HepG2 (cell line): ENCODE measurements around the gene SNX9. TPM values are rescaled to one million over a fixed set of nuclear protein-coding genes. Genes with fewer than 3 reads are reported as not detected.

Experiments
- ATAC-seq: fragments of 200-7000 bp; cut with Tn5 transposase; 3 replicates; pipeline ENCODE4 v1.9.1; 2020; ENCODE audit warnings: mild to moderate bottlenecking, moderate library complexity
- BruUV-seq: library from RNA; stranded (reverse); fragments of 400-500 nt; replicated peaks from 2 replicates; lab custom pipeline; 2021; lab: Mats Ljungman, UMichigan
- CTCF ChIA-PET: fragments of 300-600 bp; formaldehyde crosslinking; extraction: SDS; loops from one replicate; lab custom pipeline; 2021; ENCODE audit warnings: low total read pairs, inconsistent platforms, low intra/inter-chr PET ratio; lab: Yijun Ruan, JAX
- POLR2A ChIA-PET: fragments of 350-600 bp; sonication (Branson Sonifier 250); formaldehyde crosslinking; loops from one replicate; lab custom pipeline; 2020; ENCODE audit warnings: antibody characterized with exemption, inconsistent platforms; lab: Yijun Ruan, JAX
- DNase-seq: peaks from one replicate; pipeline ENCODE4 v3.0.0-alpha.2; 2015; ENCODE audit warnings: low spot score
- FAIRE-seq: peaks from 3 replicates; lab custom pipeline; 2011; peaks lifted over from hg19 to GRCh38; lab: Jason Lieb, UNC
- H2AFZ ChIP-seq: one replicate; pipeline ENCODE4 v1.6.1; 2011; ENCODE audit warnings: low read length, inconsistent platforms
- H3K27ac ChIP-seq: fragments of 300-600 bp; 3 replicates; pipeline ENCODE4 v1.8.0; 2011; ENCODE audit warnings: mixed run types, mild to moderate bottlenecking, mixed read lengths, low read length, inconsistent platforms; ENCODE audit not compliant: insufficient read depth; ENCODE audit errors: extremely low read length
- H3K27me3 ChIP-seq, 2 experiments: fragments of 200-600 bp in 1 of 2; 2 replicates in 1 of 2; 3 replicates in 1 of 2; pipeline versions ENCODE4 v1.6.0 to v1.8.0; 2011; ENCODE audit warnings: low read length in 2 of 2, mild to moderate bottlenecking in 2 of 2, moderate library complexity in 2 of 2, inconsistent platforms in 1 of 2; ENCODE audit not compliant: insufficient read depth in 2 of 2, control insufficient read depth in 1 of 2
- H3K36me3 ChIP-seq, 2 experiments: fragments of 200-600 bp in 1 of 2; replicated peaks in 1 of 2; 2 replicates in 1 of 2; 3 replicates in 1 of 2; pipeline versions ENCODE4 v1.5.1 to v1.8.0; 2011; ENCODE audit warnings: low read length in 2 of 2, inconsistent platforms in 1 of 2; ENCODE audit not compliant: insufficient read depth in 2 of 2, control insufficient read depth in 1 of 2
- H3K4me1 ChIP-seq: 2 replicates; pipeline ENCODE4 v1.5.1; 2012; ENCODE audit warnings: low read length, inconsistent platforms; ENCODE audit not compliant: insufficient read depth
- H3K4me2 ChIP-seq: 2 replicates; pipeline ENCODE4 v1.6.0; 2011; ENCODE audit warnings: low read depth, low read length, inconsistent platforms
- H3K4me3 ChIP-seq, 3 experiments: fragments of 200-600 bp in 1 of 3; sonication (generic), shearing (Covaris generic) in 1 of 3; replicated peaks in 1 of 3; 2 replicates each; pipeline ENCODE4 v1.5.1; 2011 to 2016; ENCODE audit warnings: low read length in 3 of 3, inconsistent platforms in 2 of 3, low read depth in 2 of 3, mild to moderate bottlenecking in 2 of 3, control low read depth in 1 of 3, mixed read lengths in 1 of 3; ENCODE audit not compliant: insufficient read depth in 1 of 3
- H3K79me2 ChIP-seq: one replicate; pipeline ENCODE4 v1.6.1; 2011; ENCODE audit warnings: low read length, inconsistent platforms; ENCODE audit not compliant: insufficient read depth
- H3K9ac ChIP-seq: 2 replicates; pipeline ENCODE4 v1.6.0; 2011; ENCODE audit warnings: mild to moderate bottlenecking, low read depth, low read length, inconsistent platforms; ENCODE audit not compliant: insufficient read depth
- H3K9me3 ChIP-seq: 2 replicates; pipeline ENCODE4 v1.5.1; 2012; ENCODE audit warnings: mild to moderate bottlenecking, low read length
- H4K20me1 ChIP-seq: 2 replicates; pipeline ENCODE4 v1.6.0; 2011; ENCODE audit warnings: inconsistent platforms, mild to moderate bottlenecking, low read length, moderate library complexity; ENCODE audit not compliant: insufficient read depth
- KLF15 ChIP-seq: sonication (generic); formaldehyde crosslinking; IDR thresholded peaks from 2 replicates; pipeline ENCODE4 v1.8.1; 2023; ENCODE audit warnings: borderline replicate concordance, mild to moderate bottlenecking, inconsistent platforms, missing genetic modification reagents, mixed read lengths
- PBX3 ChIP-seq: sonication (generic); formaldehyde crosslinking; IDR thresholded peaks from 2 replicates; pipeline ENCODE4 v1.8.1; 2023; ENCODE audit warnings: missing genetic modification reagents, inconsistent platforms, borderline replicate concordance
- SOX5 ChIP-seq: IDR thresholded peaks from 2 replicates; pipeline ENCODE4 v1.6.1; 2016; ENCODE audit warnings: borderline replicate concordance
- TP53 ChIP-seq: sonication (generic); formaldehyde crosslinking; conservative IDR thresholded peaks from 2 replicates; pipeline ENCODE4 v1.4.0; 2020; ENCODE audit warnings: missing genetic modification reagents
- ZC3H13 ChIP-seq: sonication (generic); formaldehyde crosslinking; IDR thresholded peaks from 2 replicates; pipeline ENCODE4 v1.8.1; 2023; ENCODE audit warnings: mild to moderate bottlenecking, missing genetic modification reagents, moderate library complexity
- ZNF407 ChIP-seq: sonication (generic); formaldehyde crosslinking; IDR thresholded peaks from one replicate; pipeline ENCODE4 v1.5.1; 2020; ENCODE audit warnings: mild to moderate bottlenecking, missing genetic modification reagents; ENCODE audit errors: not compliant biosample characterization
- ZNF512 ChIP-seq: sonication (generic); formaldehyde crosslinking; IDR thresholded peaks from 2 replicates; pipeline ENCODE4 v1.4.0; 2020; ENCODE audit warnings: mild to moderate bottlenecking, missing genetic modification reagents
- ZNF619 ChIP-seq: sonication (generic); formaldehyde crosslinking; IDR thresholded peaks from 2 replicates; pipeline ENCODE4 v1.4.0; 2020; ENCODE audit warnings: mild to moderate bottlenecking, missing genetic modification reagents
- ZNF710 ChIP-seq: sonication (generic); formaldehyde crosslinking; IDR thresholded peaks from 2 replicates; pipeline ENCODE4 v1.5.0; 2020; ENCODE audit warnings: mild to moderate bottlenecking, missing genetic modification reagents, borderline replicate concordance
- ZNF850 ChIP-seq: sonication (generic); formaldehyde crosslinking; conservative IDR thresholded peaks from 2 replicates; pipeline ENCODE4 v1.9.0; 2021; ENCODE audit warnings: mild to moderate bottlenecking, missing genetic modification reagents
- WGBS: methylation state at CpG from one replicate; pipeline ENCODE4 v1.1.6; 2017; ENCODE audit warnings: low lambda C conversion rate; 5-methylcytosine and 5-hydroxymethylcytosine counted together
- in situ Hi-C: cut with HindIII; loops from 2 replicates; pipeline ENCODE4 v1.10.0; 2017; ENCODE audit warnings: low pct_unique_long_range_greater_than_20kb; ENCODE audit not compliant: extremely low pct_ligation_motif_present
- intact Hi-C: fragments of 100-400 bp; cut with micrococcal nuclease; formaldehyde crosslinking; loops from one replicate; pipeline ENCODE4 v1.10.0; 2022; ENCODE audit not compliant: unreplicated experiment
- polyA plus RNA-seq, 8 experiments: library from polyadenylated mRNA; depleted of rRNA in 3 of 8; stranded (reverse) in 7 of 8; unstranded in 1 of 8; fragments of >200 nt; fragmentation: Illumina TruSeq in 4 of 8; extraction: Trizol in 4 of 8; gene quantifications; 2 replicates each; pipeline versions ENCODE4 v1.2.1 to v1.2.3, GENCODE V29; 2011 to 2016; ENCODE audit warnings: low read depth in 4 of 8, missing spikeins in 1 of 8, mixed read lengths in 1 of 8; ENCODE audit not compliant: insufficient read depth in 1 of 8
- total RNA-seq, 5 experiments: library from RNA; depleted of rRNA; stranded (reverse); fragments of >200 nt; fragmentation: Illumina TruSeq; extraction: Trizol; gene quantifications; 2 replicates each; pipeline ENCODE4 v1.2.3, GENCODE V29; 2016; ENCODE audit warnings: low read depth in 1 of 5

The SNX9 gene
- total and polyA plus RNA-seq, 2 of the 13 experiments (the other 11 are each of a cell fraction or from before 2014, with no cell fraction given), result 21.9 to 36.0 TPM

GRCh38 chr6:157925771-157926170 is 102.7 kb downstream of the SNX9 start:
- Histone ChIP-seq H3K4me3 (no peak overlapping the region), H3K36me3 (peaks cover 16 to 69% of the 10 kb centered on the region in 2 experiments), H3K79me2 (no peaks in the 10 kb centered on the region), H3K9me3 (no peaks in the 10 kb centered on the region), H4K20me1 (no peaks in the 10 kb centered on the region), H3K27me3 (no peaks in the 10 kb centered on the region), H3K27ac (no peak overlapping the region), H3K9ac (no peak overlapping the region), H3K4me2 (no peak overlapping the region), H2AFZ (no peak overlapping the region), H3K4me1 (no peaks in the 10 kb centered on the region)
- no peak for TF ChIP-seq ZNF407
- TF ChIP-seq ZNF619 (CRISPR knock-in tag), result no peak
- TF ChIP-seq ZC3H13 (CRISPR knock-in tag), result no peak
- TF ChIP-seq PBX3 (CRISPR knock-in tag), result no peak
- no peak for TF ChIP-seq SOX5
- no peak for TF ChIP-seq KLF15 (CRISPR knock-in tag)
- no peak for TF ChIP-seq ZNF512
- no peak for TF ChIP-seq TP53
- no peak for TF ChIP-seq ZNF850
- no peak for TF ChIP-seq ZNF710 (CRISPR knock-in tag)
- ChIA-PET POLR2A (no interaction called here), CTCF (no interaction called here)
- FAIRE-seq (no peak), DNase-seq (no peak), ATAC-seq (no peak)
- in situ Hi-C loops (no loop called here), intact Hi-C loops (no loop called here)
- 91% methylated on average over 2 of the region's 2 CpGs for WGBS
- no TSS peak for BruUV-seq
